NCI-H446 (cell line): Measurements from ENCODE around the gene SMIM36.
A peak's percentile ranks its signal among the peaks of the same experiment; 100 is the strongest.
"Not testable (repeated sequence)": the region's sequence is repeated elsewhere in the genome, so short reads cannot be mapped to it uniquely, and the experiment has no call there.

ENCODE experiments used
- DNase-seq, 2 experiments: peaks; one replicate each; lab custom pipeline; 2025; lab: John Stamatoyannopoulos, UW

SMIM36 gene

DNA sequence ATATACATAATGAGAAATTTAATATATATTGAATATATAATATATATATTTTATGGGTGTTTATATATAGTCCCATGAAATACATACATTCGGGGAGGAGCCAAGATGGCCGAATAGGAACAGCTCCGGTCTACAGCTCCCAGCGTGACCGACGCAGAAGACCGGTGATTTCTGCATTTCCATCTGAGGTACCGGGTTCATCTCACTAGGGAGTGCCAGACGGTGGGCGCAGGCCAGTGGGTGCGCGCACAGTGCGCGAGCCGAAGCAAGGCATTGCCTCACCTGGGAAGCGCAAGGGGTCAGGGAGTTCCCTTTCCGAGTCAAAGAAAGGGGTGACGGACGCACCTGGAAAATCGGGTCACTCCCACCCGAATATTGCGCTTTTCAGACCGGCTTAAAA is 9.6 kb downstream of the SMIM36 start:
- not testable (repeated sequence) for DNase-seq

- no peak for DNase-seq
Observed at GRCh38 chr17:55500103-55500502, 11.1 kb downstream of the SMIM36 start.

- peak in 1 of 2 experiments; percentile 36 for DNase-seq
Observed at GRCh38 chr17:55496094-55496881, 15.0 kb downstream of the SMIM36 start.

GRCh38 chr17:55495239-55495638 is 16.0 kb downstream of the SMIM36 start:
- no peak for DNase-seq

DNA sequence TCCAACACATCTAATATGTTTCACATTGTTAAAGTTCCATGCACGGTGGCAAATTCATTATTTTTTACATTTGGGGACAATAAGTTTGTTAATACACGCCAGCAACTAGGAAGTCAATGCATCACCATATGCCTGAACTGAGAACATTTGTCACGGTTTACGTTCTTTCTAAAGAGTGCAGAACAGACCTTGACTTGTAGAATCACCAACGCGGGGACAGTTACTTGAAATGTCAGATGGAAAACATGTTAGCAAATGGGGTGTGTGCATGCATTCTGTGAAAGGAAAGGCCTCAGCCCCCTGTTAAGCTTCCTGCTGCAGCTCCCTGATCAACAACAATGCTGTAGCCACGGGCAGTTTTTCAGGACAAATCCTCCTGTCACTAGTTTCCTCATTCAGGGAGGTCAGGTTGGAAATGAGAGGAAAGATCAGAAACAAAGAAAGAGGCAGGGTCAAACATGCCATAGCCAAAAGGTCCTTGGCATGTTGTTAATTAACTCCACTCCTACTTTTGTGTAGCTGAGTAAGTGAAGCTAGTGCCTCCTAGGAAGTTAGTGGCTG is 18.4 kb downstream of the SMIM36 start:
- no peak for DNase-seq

DNA sequence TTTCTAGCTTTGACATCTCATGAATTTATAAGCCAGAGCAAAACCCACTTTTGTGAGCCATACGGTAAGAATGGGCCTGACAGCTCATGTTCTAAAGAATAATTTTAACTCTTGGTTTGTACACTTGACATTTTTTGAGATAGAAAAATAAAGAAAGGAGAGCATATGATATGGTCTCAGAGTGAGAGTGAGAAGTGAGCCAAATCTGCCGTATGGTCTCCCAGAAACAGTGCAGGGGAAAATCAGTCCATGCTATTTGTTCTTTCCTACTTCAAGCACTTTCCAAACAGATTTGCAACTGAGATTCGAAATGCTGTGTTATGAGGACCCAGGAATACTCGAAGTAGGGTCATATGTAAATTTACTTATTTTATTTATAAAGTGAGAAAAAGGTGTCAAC is 20.9 kb downstream of the SMIM36 start:
- no peak for DNase-seq

- DNase-seq, result no peak
Observed at GRCh38 chr17:55487695-55488432, 23.4 kb downstream of the SMIM36 start.

GRCh38 chr17:55484575-55484974 is 26.7 kb downstream of the SMIM36 start:
- no peak for DNase-seq

DNA sequence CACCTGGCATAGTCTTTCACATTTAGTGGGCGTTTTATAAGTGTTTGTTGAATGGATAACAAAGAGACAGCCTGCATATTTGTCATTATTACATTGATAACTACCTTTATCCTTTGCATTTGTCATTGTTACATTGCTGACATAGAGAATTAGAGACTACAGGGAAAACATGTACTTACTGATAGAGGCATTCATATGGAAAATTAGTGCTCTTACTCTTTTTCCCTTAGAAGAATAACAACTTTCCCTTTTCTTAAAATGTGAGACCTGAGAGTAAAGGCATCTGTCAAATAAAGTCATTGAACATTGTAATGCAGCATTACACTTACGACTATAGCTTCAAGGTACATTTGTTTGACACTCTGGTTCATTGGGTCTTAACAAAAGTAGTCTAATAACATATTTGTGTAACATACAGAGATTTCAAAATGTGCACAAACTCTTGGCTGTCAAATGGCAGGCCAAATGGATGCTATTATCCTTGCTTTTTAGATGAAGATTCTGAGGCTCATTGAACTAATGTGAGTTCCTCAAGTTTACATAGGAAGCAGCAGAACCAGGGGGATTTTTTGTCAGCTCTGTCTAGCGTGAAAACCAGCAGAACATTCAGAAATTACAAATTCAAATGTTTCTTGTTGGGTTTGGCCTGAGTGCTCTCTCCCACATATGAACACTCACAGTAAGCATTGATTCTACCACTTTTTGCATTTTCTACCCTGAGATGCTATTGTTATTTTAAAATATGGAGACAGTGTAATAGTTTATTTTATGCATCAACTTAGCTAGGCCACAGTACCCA is 28.5 kb downstream of the SMIM36 start:
- no peak for DNase-seq

- DNase-seq, result no peak
Observed at GRCh38 chr17:55480631-55481315, 30.5 kb downstream of the SMIM36 start.

DNA sequence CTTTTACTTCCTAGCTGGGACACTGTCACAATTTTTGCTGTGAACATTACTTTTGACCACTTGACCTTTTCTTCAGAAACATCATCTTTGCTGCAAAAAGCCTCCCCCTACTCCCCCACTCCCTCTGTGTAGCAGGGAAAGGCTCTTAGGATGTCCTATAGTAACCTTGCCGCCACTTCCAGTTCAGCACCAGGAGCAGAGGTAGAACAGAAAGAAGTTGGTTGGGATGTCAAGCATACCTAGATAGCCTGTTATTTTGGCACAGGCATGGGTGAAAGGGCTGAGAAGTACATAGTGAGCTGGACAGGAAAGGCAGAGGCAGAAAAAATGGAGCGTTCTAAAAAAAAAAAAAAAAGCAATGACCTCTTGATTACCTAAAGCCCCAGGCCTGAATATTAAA is 31.3 kb downstream of the SMIM36 start:
- DNase-seq, result no peak

GRCh38 chr17:55478971-55479370 is 32.3 kb downstream of the SMIM36 start:
- DNase-seq, result no peak

DNA sequence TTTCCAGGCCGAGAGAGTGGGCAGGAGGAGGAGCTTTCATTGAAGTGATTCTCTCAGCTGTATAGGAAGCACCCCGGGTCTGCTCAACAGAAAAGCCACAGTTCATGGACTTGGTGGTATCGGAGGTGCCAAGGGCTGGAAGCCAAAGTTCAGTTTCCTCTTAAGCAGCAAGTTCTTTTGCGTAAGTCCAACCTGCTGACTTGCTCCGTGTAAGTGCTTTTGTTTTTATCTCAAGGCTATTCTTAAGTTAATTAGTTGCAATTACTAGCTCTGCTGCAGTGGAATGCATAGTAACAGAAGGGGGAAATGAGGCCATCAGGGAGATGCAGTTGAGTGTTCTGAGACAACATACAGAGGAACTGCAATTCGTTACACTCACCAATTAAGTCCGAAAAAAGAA is 44.6 kb downstream of the SMIM36 start:
- no peak for DNase-seq

DNA sequence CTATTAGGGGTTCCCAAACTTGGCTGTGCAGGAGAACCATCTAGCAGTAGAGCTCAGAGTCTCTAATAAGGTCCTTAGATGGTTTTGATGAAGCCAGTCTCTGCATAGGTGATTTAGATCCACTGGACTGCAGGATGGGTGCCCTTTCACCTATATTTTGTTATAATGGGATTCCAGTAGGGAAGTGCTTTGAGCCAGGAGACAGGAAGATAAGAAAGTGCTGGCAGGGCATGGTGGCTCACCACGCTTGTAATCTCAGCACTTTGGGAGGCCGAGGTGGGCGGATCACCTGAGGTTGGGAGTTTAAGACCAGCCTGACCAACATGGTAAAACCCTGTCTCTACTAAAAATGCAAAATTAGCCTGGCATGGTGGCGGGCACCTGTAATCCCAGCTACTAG is 45.5 kb downstream of the SMIM36 start:
- not testable (repeated sequence) for DNase-seq

- no peak for DNase-seq
Observed at GRCh38 chr17:55463600-55463999, 47.7 kb downstream of the SMIM36 start.

DNA sequence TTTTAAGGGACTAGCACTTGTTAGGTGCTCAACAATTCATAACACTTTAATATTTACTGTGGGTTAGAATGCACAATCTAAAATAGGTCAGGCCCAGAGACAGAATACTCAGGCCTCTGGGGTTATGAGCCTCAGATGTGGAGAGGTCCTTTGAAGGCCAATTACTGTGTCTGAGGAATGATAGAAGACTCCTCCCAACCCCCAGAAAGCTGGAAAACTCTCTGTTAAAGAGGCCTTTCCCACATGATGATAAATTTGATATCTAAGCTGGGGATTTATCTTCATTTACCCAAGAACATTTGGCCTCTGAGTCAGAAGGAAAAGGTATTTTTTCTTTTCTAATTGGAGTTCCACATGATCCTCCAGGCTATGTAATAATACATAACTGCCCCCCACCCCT is 48.5 kb downstream of the SMIM36 start:
- DNase-seq, result no peak

DNA sequence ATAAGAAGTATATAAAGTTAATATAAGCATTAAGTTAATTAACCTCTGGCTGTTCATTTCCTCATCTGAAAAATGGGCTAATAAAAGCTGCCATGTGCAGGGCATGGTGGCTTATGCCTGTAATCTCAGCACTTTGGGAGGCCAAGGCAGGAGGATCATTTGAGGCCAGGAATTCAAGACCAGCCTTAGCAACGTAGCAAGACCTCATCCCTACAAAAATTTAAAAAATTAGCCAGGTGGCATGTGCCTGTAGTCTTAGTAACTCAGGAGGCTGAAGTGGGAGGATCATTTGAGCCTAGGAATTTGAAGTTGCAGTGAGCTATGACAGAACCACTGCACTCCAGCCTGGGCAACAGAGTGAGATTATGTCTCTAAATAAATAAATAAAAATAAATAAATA is 49.0 kb downstream of the SMIM36 start:
- no peak for DNase-seq

DNA sequence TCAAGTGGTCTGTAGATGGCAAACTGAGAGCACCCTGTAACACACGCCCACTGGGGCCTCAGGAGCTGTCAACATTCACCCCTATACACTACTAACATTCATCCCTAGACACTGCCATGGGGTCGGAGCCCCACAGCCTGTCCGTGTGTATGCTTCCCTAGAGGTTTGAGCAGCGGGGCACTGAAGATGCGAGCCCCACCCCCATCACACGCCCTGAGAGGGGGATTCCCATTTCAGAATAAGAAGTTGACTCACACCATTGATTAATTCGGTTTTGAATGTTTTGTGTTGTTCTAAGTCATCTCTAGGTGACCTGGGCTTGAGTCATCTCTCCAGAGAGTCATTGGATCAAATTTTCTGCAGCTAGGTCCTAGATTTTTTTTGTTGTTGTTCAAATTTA is 52.3 kb downstream of the SMIM36 start:
- no peak for DNase-seq

GRCh38 chr17:55458287-55458900 is 52.9 kb downstream of the SMIM36 start:
- no peak for DNase-seq

GRCh38 chr17:55456307-55457240 is 54.7 kb downstream of the SMIM36 start:
- no peak for DNase-seq
